Calu3 (cell line): Measurements from ENCODE around the gene CCT5. TPM values are rescaled to one million over a fixed set of nuclear protein-coding genes. Genes with fewer than 3 reads are reported as not detected.

Source experiments
- BruUV-seq: library from RNA; stranded (reverse); fragments of 400-500 nt; replicated peaks from 2 replicates; lab custom pipeline; 2021; lab: Mats Ljungman, UMichigan
- CTCF ChIA-PET: fragments of 300-600 bp; sonication (Branson Sonifier 250); formaldehyde crosslinking; loops from one replicate; lab custom pipeline; 2022; ENCODE audit warnings: antibody characterized with exemption; lab: Charles Lee
- DNase-seq: peaks from one replicate; pipeline ENCODE4 v3.0.0; 2022
- H3K27ac Mint-ChIP-seq: one replicate; pipeline ENCODE4 v1.8.0; 2022; ENCODE audit warnings: mixed read lengths; ENCODE audit not compliant: unreplicated experiment
- H3K27me3 Mint-ChIP-seq: one replicate; pipeline ENCODE4 v1.8.0; 2022; ENCODE audit warnings: mixed read lengths; ENCODE audit not compliant: unreplicated experiment
- H3K36me3 Mint-ChIP-seq: one replicate; pipeline ENCODE4 v1.8.0; 2022; ENCODE audit warnings: mild to moderate bottlenecking, moderate library complexity, mixed read lengths; ENCODE audit not compliant: insufficient read depth, unreplicated experiment
- H3K4me1 Mint-ChIP-seq: one replicate; pipeline ENCODE4 v1.8.0; 2022; ENCODE audit warnings: mild to moderate bottlenecking, low read depth, mixed read lengths; ENCODE audit not compliant: unreplicated experiment
- H3K4me3 Mint-ChIP-seq: one replicate; pipeline ENCODE4 v1.8.0; 2022; ENCODE audit warnings: mild to moderate bottlenecking, low read depth, moderate library complexity, mixed read lengths; ENCODE audit not compliant: unreplicated experiment
- H3K9me3 Mint-ChIP-seq: one replicate; pipeline ENCODE4 v1.8.0; 2022; ENCODE audit warnings: low read depth, mixed read lengths; ENCODE audit not compliant: unreplicated experiment
- CTCF ChIP-seq: fragments of 200-600 bp; IDR thresholded peaks from one replicate; pipeline ENCODE4 v1.8.0; 2022; ENCODE audit warnings: antibody characterized with exemption; ENCODE audit not compliant: unreplicated experiment
- intact Hi-C: fragments of 100-400 bp; cut with micrococcal nuclease; formaldehyde crosslinking; loops from one replicate; pipeline ENCODE4 v1.10.0; 2022; ENCODE audit not compliant: unreplicated experiment
- total RNA-seq: library from RNA; stranded (reverse); gene quantifications from 2 replicates; pipeline ENCODE4 v1.2.3, GENCODE V29; 2022

Gene CCT5
- total RNA-seq, 1 experiment from 2014 or later = 410 TPM

GRCh38 chr5:10262121-10262774, 12.2 kb downstream of the CCT5 start:
- Mint-ChIP-seq H3K27ac (no peak overlapping the region), H3K36me3 (peaks cover 60% of the 10 kb centered on the region), H3K27me3 (no peaks in the 10 kb centered on the region), H3K4me1 (peaks cover 26% of the 10 kb centered on the region), H3K9me3 (no peaks in the 10 kb centered on the region), H3K4me3 (no peak overlapping the region)
- BruUV-seq = no TSS peak
- CTCF ChIA-PET = interaction anchor here (0.7 kb wide), 1 partner anchor 13 kb away, joined by 6 read pairs; no protein-coding TSS in a partner anchor
- DNase-seq = no peak
- intact Hi-C loops = no loop called here
- TF ChIP-seq CTCF = no peak

- BruUV-seq = no TSS peak
- intact Hi-C loops = no loop called here
- no peaks in the 10 kb centered on the region for H3K27me3 Mint-ChIP-seq
- H3K27ac Mint-ChIP-seq = no peak overlapping the region
- TF ChIP-seq CTCF = no peak
- no peak overlapping the region for H3K4me3 Mint-ChIP-seq
- DNase-seq = no peak
- H3K4me1 Mint-ChIP-seq = peaks cover 25% of the 10 kb centered on the region
- CTCF ChIA-PET = interaction anchor here (0.7 kb wide), 1 partner anchor 14 kb away, joined by 6 read pairs; no protein-coding TSS in a partner anchor
- no peaks in the 10 kb centered on the region for H3K9me3 Mint-ChIP-seq
- H3K36me3 Mint-ChIP-seq = peaks cover 61% of the 10 kb centered on the region
These were observed 12.9 kb downstream of the CCT5 start for GRCh38 chr5:10262995-10263394.

GRCh38 chr5:10264604-10265003, 14.5 kb downstream of the CCT5 start:
- Mint-ChIP-seq H3K27ac (no peak overlapping the region), H3K27me3 (no peaks in the 10 kb centered on the region), H3K4me3 (no peak overlapping the region), H3K4me1 (peaks cover 18% of the 10 kb centered on the region), H3K36me3 (peaks cover 49% of the 10 kb centered on the region), H3K9me3 (no peaks in the 10 kb centered on the region)
- no peak for TF ChIP-seq CTCF
- intact Hi-C loops = no loop called here
- CTCF ChIA-PET = no interaction called here
- DNase-seq = no peak
- BruUV-seq = no TSS peak

GRCh38 chr5:10265245-10266109, 15.4 kb downstream of the CCT5 start:
- H3K9me3 Mint-ChIP-seq = no peaks in the 10 kb centered on the region
- no peak for TF ChIP-seq CTCF
- DNase-seq = no peak
- H3K27ac Mint-ChIP-seq = no peak overlapping the region
- no peak overlapping the region for H3K4me3 Mint-ChIP-seq
- H3K4me1 Mint-ChIP-seq = peaks cover 13% of the 10 kb centered on the region
- CTCF ChIA-PET = no interaction called here
- BruUV-seq = no TSS peak
- H3K36me3 Mint-ChIP-seq = peaks cover 43% of the 10 kb centered on the region
- no peaks in the 10 kb centered on the region for H3K27me3 Mint-ChIP-seq
- intact Hi-C loops = no loop called here
